ENCODE results near the gene GPR173.

The GPR173 gene

DNA sequence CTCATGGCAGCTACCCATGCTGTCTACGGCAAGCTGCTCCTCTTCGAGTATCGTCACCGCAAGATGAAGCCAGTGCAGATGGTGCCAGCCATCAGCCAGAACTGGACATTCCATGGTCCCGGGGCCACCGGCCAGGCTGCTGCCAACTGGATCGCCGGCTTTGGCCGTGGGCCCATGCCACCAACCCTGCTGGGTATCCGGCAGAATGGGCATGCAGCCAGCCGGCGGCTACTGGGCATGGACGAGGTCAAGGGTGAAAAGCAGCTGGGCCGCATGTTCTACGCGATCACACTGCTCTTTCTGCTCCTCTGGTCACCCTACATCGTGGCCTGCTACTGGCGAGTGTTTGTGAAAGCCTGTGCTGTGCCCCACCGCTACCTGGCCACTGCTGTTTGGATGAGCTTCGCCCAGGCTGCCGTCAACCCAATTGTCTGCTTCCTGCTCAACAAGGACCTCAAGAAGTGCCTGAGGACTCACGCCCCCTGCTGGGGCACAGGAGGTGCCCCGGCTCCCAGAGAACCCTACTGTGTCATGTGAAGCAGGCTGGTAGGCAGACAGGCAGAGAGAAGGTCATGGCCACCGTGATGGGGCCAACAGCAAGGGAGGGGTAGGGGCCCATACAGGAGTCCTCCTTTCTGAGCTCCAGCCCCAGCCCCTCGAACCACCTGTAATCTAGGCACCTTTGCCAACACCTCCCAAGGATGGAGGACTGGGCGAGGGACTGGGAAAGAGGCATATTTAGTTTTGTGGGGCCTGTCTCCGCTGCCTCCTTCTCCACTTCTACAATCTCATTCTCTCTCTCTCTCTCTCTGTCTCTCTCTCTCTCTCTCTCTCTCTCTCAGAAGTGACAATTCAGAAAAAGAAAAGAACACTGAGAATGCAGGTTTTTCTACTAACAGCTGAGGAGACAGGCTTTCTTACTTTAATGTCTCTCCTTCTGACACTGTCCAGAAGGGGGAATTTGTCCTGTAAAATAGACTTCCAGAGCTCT lies 28.9 kb downstream of the GPR173 start:
- Histone ChIP-seq H3K27ac (ENCODE audit: low read depth, low read length) (no peak overlapping the region), H3K9me3 (ENCODE audit: insufficient read depth, low read length) (no peaks in the 10 kb centered on the region), H3K79me2 (ENCODE audit: insufficient read depth, low read length) (0 out of 2 replicates have a peak, but pooled peaks cover 1% of the 10 kb centered on the region), H3K9me2 (replicated peaks; ENCODE audit: insufficient read depth, low read length) (no peaks in the 10 kb centered on the region), H3K36me3 (ENCODE audit: low read length) (no peaks in the 10 kb centered on the region), H3K4me2 (ENCODE audit: low read depth, low read length, poor library complexity, severe bottlenecking) (no peak overlapping the region), H3F3A (ENCODE audit: insufficient read depth) (peaks cover 13% of the 10 kb centered on the region), H3K9ac (ENCODE audit: low read length) (no peak overlapping the region), H3K27me3 (ENCODE audit: low read length) (no peaks in the 10 kb centered on the region), H4K20me1 (ENCODE audit: low read depth, low read length) (no peaks in the 10 kb centered on the region), H3K4me3 (ENCODE audit: insufficient read depth, low read length, poor library complexity, severe bottlenecking) (no peak overlapping the region), H2AFZ (ENCODE audit: low read depth, low read length, severe bottlenecking) (no peak overlapping the region)
- TF ChIP-seq, protein P1, sequence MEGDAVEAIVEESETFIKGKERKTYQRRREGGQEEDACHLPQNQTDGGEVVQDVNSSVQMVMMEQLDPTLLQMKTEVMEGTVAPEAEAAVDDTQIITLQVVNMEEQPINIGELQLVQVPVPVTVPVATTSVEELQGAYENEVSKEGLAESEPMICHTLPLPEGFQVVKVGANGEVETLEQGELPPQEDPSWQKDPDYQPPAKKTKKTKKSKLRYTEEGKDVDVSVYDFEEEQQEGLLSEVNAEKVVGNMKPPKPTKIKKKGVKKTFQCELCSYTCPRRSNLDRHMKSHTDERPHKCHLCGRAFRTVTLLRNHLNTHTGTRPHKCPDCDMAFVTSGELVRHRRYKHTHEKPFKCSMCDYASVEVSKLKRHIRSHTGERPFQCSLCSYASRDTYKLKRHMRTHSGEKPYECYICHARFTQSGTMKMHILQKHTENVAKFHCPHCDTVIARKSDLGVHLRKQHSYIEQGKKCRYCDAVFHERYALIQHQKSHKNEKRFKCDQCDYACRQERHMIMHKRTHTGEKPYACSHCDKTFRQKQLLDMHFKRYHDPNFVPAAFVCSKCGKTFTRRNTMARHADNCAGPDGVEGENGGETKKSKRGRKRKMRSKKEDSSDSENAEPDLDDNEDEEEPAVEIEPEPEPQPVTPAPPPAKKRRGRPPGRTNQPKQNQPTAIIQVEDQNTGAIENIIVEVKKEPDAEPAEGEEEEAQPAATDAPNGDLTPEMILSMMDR (IDR thresholded peaks at IDR 0.05; ENCODE audit: insufficient read depth, low read length, poor library complexity, severe bottlenecking) = no peak
- TF ChIP-seq EZH2phosphoT487 (conservative IDR thresholded peaks at IDR 0.05; ENCODE audit: low read length) = no peak

DNA sequence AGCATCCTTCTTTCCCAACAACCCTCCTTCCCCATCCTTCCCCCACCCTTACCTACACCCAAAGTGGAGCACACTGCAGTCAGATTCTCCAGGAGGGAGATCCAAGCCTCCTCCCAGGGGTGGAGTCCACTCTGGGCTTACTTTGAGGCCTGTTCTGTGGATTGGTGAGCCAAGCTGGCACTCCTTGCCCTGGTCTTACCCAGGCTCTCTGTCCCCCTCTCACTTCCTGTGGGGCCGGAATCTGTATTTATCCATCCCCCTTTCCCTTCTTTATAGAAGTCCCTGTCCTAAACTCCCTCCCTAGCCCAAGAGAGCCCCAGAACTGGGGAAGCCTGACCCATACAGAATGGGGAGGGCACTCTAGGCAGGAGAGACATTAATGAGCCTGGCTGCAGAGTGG lies 30.4 kb downstream of the GPR173 start:
- TF ChIP-seq EZH2phosphoT487 (conservative IDR thresholded peaks at IDR 0.05; ENCODE audit: low read length) = no peak
- TF ChIP-seq, protein P1 (IDR thresholded peaks at IDR 0.05; ENCODE audit: insufficient read depth, low read length, poor library complexity, severe bottlenecking) = no peak
- Histone ChIP-seq H3K4me2 (ENCODE audit: low read depth, low read length, poor library complexity, severe bottlenecking) (no peak overlapping the region), H3K9ac (ENCODE audit: low read length) (no peak overlapping the region), H4K20me1 (ENCODE audit: low read depth, low read length) (no peaks in the 10 kb centered on the region), H3K27ac (ENCODE audit: low read depth, low read length) (no peak overlapping the region), H3F3A (ENCODE audit: insufficient read depth) (peaks cover 9% of the 10 kb centered on the region; the same call in 1 of the 2 replicates), H3K27me3 (ENCODE audit: low read length) (no peaks in the 10 kb centered on the region), H3K9me2 (replicated peaks; ENCODE audit: insufficient read depth, low read length) (no peaks in the 10 kb centered on the region), H3K9me3 (ENCODE audit: insufficient read depth, low read length) (no peaks in the 10 kb centered on the region), H3K36me3 (ENCODE audit: low read length) (no peaks in the 10 kb centered on the region), H3K79me2 (ENCODE audit: insufficient read depth, low read length) (peaks cover 14% of the 10 kb centered on the region; the same call in 1 of the 2 replicates), H3K4me3 (ENCODE audit: insufficient read depth, low read length, poor library complexity, severe bottlenecking) (no peak overlapping the region), H2AFZ (ENCODE audit: low read depth, low read length, severe bottlenecking) (no peak overlapping the region)

DNA sequence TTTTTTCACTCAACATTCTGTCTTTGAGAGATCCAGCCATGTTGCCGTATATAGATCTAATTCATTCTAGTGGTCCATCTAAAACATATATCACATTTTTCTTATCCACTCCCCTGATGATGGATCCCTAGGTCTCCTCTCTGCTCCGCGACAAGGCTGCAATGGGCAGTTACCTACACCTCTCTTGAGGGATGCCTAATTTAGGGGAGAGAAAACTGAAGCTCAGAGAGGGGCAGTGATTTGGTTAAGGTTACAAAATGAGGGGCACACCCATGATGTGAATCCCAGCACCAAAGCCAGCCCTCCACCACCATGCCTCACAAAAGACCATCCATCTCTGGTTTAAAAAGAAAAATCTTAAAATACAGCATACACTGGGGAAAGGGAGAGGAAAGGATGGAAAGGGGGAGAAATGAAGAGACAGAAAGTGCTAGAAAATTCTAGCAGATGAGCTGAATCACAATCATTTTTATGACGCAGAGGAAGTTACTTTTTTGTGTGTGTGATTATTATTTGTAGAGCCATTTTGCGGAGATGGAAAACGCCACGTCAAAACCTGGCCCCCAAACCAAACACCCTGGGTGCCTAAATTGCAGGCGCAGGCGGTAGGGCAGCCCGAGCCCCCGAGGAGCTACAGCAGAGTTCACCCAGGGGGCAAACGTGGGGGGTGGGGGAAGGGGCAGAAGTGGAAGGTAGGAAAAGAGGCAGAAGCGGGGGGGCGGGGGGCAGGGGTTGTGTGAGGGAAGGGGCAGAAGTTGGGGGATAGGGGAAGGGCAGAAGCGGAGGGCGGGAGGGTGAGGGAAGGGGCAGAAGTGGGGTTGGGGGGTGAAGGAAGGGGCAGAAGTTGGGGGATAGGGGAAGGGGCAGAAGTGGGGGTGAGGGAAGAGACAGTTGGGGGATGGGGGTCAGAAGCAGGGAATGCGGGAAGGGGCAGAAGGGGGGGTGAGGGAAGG lies 32.3 kb downstream of the GPR173 start:
- TF ChIP-seq EZH2phosphoT487 (conservative IDR thresholded peaks at IDR 0.05; ENCODE audit: low read length) = no peak
- TF ChIP-seq, protein P1 (IDR thresholded peaks at IDR 0.05; ENCODE audit: insufficient read depth, low read length, poor library complexity, severe bottlenecking) = no peak
- H3K9me3 ChIP-seq (ENCODE audit: insufficient read depth, low read length) = no peaks in the 10 kb centered on the region
- H3K9me2 ChIP-seq (replicated peaks; ENCODE audit: insufficient read depth, low read length) = no peaks in the 10 kb centered on the region
- H3K27ac ChIP-seq (ENCODE audit: low read depth, low read length) = no peak overlapping the region
- no peaks in the 10 kb centered on the region for H3K36me3 ChIP-seq (ENCODE audit: low read length)
- no peak overlapping the region for H3K4me3 ChIP-seq (ENCODE audit: insufficient read depth, low read length, poor library complexity, severe bottlenecking)
- H3K79me2 ChIP-seq (ENCODE audit: insufficient read depth, low read length) = peaks cover 14% of the 10 kb centered on the region; the same call in 1 of the 2 replicates
- H3K9ac ChIP-seq (ENCODE audit: low read length) = no peak overlapping the region
- no peaks in the 10 kb centered on the region for H3K27me3 ChIP-seq (ENCODE audit: low read length)
- H4K20me1 ChIP-seq (ENCODE audit: low read depth, low read length) = no peaks in the 10 kb centered on the region
- H3F3A ChIP-seq (ENCODE audit: insufficient read depth) = peaks cover 9% of the 10 kb centered on the region; the same call in 1 of the 2 replicates
- H2AFZ ChIP-seq (ENCODE audit: low read depth, low read length, severe bottlenecking) = no peak overlapping the region
- no peak overlapping the region for H3K4me2 ChIP-seq (ENCODE audit: low read depth, low read length, poor library complexity, severe bottlenecking)

Data from SU-DHL-6 (cell line).